ENCODE data around the gene PRSS8. TPM values are rescaled to one million over a fixed set of nuclear protein-coding genes. Genes with fewer than 3 reads are reported as not detected.
A peak's percentile ranks its signal among the peaks of the same experiment; 100 is the strongest.

PRSS8 gene
- total RNA-seq (10 to 100 TPM; 32.5 to 89.3 (median 53.8) TPM), polyA plus RNA-seq (10 to 100 TPM; 69.8 to 70.6 TPM)

GRCh38 chr16:31135535-31136286 is at the start of gene PRSS8:
TSS of gene PRSS8 (minus strand) at chr16:31135727. CDS start at chr16:31135498, 229 bp downstream.
- 12 to 20% methylated on average over 22 of the region's 22 CpGs for WGBS, 2 donors
- Histone ChIP-seq H3K4me1 (peaks cover 23 to 49% (median 41%) of the 10 kb centered on the region in 3 donors), H3K27ac (peak within 1 kb of the TSS; percentile 89 to 98 (median 94)), H3K9me3 (no peaks in the 10 kb centered on the region), H3K36me3 (peaks cover 0 to 11% (median 6%) of the 10 kb centered on the region in 3 donors), H3K27me3 (no peaks in the 10 kb centered on the region), H3K4me3 (peak within 1 kb of the TSS; percentile 56 to 87 (median 72))
- DNase-seq: peak; percentile 93 to 98 (median 94)
- no peak for FAIRE-seq
- intact Hi-C loops (cut with DNase I): no loop called here
- ATAC-seq: peak; percentile 61 to 75 (median 74)
- no peak for TF ChIP-seq CTCF (IDR thresholded peaks at IDR 0.05)

- H3K9me3 ChIP-seq: no peaks in the 10 kb centered on the region
- ATAC-seq: no peak
- WGBS, 2 donors: 95 to 96% methylated on average over 14 of the region's 14 CpGs
- intact Hi-C loops (cut with DNase I): no loop called here
- peaks cover 8 to 14% (median 12%) of the 10 kb centered on the region in 3 donors for H3K4me1 ChIP-seq
- peaks cover 11 to 68% (median 50%) of the 10 kb centered on the region in 3 donors for H3K36me3 ChIP-seq
- TF ChIP-seq CTCF (IDR thresholded peaks at IDR 0.05): no peak
- FAIRE-seq: no peak
- H3K4me3 ChIP-seq: no peak overlapping the region
- no peaks in the 10 kb centered on the region for H3K27me3 ChIP-seq
- peak in 1 of 6 donors; percentile 56 for DNase-seq
- no peak overlapping the region for H3K27ac ChIP-seq
Observed at GRCh38 chr16:31184888-31185287, 49.4 kb upstream of the PRSS8 start.

GRCh38 chr16:31183432-31184428 is 48.2 kb upstream of the PRSS8 start:
- no peaks in the 10 kb centered on the region for H3K27me3 ChIP-seq
- no peak for FAIRE-seq
- intact Hi-C loops (cut with DNase I): no loop called here
- TF ChIP-seq CTCF (IDR thresholded peaks at IDR 0.05): no peak
- 72 to 77% methylated on average over 10 of the region's 10 CpGs for WGBS, 2 donors
- DNase-seq: no peak
- no peak overlapping the region for H3K27ac ChIP-seq
- no peaks in the 10 kb centered on the region for H3K9me3 ChIP-seq
- no peak for ATAC-seq
- peaks cover 13 to 16% (median 14%) of the 10 kb centered on the region in 3 donors for H3K4me1 ChIP-seq
- peaks cover 5 to 56% (median 39%) of the 10 kb centered on the region in 3 donors for H3K36me3 ChIP-seq
- H3K4me3 ChIP-seq: no peak overlapping the region

GRCh38 chr16:31182391-31182790 is 46.9 kb upstream of the PRSS8 start:
- no peak for FAIRE-seq
- Histone ChIP-seq H3K27ac (no peak overlapping the region), H3K4me3 (peak overlapping the region in 2 of 4 donors; percentile 64 to 79), H3K9me3 (no peaks in the 10 kb centered on the region), H3K36me3 (peaks cover 5 to 46% (median 26%) of the 10 kb centered on the region in 3 donors), H3K4me1 (peaks cover 13 to 16% (median 14%) of the 10 kb centered on the region in 3 donors), H3K27me3 (no peaks in the 10 kb centered on the region)
- no peak for TF ChIP-seq CTCF (IDR thresholded peaks at IDR 0.05)
- no peak for ATAC-seq
- DNase-seq: no peak
- intact Hi-C loops (cut with DNase I): no loop called here
- WGBS, 2 donors: 37 to 52% methylated on average over 7 of the region's 7 CpGs
